LNCaP clone FGC (cell line): ENCODE measurements around the gene COL11A1.
"Not testable (repeated sequence)": the region's sequence is repeated elsewhere in the genome, so short reads cannot be mapped to it uniquely, and the experiment has no call there.

ENCODE experiments used
- DNase-seq: peaks from one replicate; pipeline ENCODE4 v3.0.0-alpha.2; 2011; ENCODE audit warnings: low read depth
- H3K4me3 ChIP-seq: 2 replicates; pipeline ENCODE4 v1.5.1; 2011; ENCODE audit warnings: mild to moderate bottlenecking, low read depth, low read length, control low read depth
- TF ChIP-seq, protein P1 (sequence below): IDR thresholded peaks from 2 replicates; pipeline ENCODE4 v1.5.1; 2012; ENCODE audit warnings: mild to moderate bottlenecking; ENCODE audit not compliant: control insufficient read depth, insufficient read depth; ENCODE audit errors: extremely low read depth

The COL11A1 gene

DNA sequence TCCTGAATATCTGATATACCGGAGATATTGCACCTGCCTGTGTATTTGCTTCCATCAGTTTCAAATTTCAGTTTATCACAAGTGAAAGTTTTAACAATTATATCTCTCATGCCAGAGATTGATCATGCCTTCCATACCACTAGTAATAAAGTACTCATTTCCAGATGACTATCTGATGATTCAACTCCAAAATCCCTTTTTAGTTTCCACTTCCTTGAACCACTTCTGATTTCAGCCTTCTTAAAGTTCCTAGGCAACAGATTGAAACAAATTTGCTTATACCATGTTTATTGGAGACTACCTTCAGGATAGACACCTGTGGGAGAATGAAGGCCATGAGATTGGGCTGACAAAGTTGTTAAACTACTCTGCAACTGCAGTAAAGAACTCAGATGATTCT is 21.5 kb upstream of the COL11A1 start:
- no peak for DNase-seq
- H3K4me3 ChIP-seq: no peak overlapping the region
- TF ChIP-seq, protein P1, sequence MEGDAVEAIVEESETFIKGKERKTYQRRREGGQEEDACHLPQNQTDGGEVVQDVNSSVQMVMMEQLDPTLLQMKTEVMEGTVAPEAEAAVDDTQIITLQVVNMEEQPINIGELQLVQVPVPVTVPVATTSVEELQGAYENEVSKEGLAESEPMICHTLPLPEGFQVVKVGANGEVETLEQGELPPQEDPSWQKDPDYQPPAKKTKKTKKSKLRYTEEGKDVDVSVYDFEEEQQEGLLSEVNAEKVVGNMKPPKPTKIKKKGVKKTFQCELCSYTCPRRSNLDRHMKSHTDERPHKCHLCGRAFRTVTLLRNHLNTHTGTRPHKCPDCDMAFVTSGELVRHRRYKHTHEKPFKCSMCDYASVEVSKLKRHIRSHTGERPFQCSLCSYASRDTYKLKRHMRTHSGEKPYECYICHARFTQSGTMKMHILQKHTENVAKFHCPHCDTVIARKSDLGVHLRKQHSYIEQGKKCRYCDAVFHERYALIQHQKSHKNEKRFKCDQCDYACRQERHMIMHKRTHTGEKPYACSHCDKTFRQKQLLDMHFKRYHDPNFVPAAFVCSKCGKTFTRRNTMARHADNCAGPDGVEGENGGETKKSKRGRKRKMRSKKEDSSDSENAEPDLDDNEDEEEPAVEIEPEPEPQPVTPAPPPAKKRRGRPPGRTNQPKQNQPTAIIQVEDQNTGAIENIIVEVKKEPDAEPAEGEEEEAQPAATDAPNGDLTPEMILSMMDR: no peak

DNA sequence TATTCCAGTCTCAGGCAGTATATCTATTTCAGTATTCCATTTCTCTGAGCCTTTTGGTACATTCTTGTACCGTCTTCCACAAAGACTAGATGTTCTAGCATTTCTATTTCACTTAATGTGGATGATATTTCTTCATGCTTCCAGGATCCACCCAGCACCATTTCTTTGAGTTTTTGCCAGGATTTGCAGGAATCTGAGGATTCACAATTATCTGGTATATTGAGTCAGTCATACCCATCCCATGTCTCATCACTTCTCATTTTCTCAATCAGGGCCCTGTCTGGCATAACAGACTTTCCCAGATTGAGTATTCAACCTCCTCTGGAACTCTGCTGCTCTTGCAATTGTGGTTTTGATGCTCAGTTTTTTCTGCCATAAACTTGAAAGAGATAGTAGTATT is 20.9 kb upstream of the COL11A1 start:
- TF ChIP-seq, protein P1: no peak
- H3K4me3 ChIP-seq: no peak overlapping the region
- DNase-seq: no peak

DNA sequence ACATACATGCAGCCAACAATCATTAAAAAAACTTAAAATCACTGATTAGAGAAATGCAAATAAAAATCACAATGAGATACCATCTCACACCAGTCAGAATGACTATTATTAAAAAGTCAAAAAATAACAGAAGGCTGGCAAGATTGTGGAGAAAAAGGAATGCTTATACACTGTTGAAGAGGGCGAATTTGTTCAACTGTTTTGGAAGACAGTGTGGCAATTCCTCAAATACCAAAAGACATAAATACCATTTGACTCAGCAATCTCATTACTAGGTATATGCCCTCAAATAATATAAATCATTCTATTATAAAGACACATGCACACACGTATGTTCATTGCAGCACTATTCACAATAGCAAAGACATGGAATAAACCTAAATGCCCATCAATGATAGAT is 19.9 kb upstream of the COL11A1 start:
- not testable (repeated sequence) for DNase-seq, H3K4me3 ChIP-seq

DNA sequence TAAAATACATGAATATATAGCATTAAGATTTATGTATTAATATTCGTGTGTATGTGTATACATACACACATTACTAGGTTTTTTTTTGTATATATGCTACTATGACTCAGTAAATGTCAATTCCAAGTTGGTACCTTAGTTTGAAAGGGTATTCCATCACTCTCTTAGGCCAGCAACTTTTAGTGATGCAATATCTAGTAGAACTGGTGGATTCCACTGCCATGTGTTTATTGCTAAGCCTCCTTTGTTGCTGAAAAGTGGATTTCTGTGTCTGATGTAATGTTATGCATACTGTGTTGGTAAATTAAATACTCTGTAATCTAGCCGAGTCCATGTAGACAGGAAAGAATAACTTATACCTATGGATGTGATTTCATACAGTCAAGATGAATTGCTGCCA is 16.9 kb upstream of the COL11A1 start:
- DNase-seq: no peak
- TF ChIP-seq, protein P1: no peak
- H3K4me3 ChIP-seq: no peak overlapping the region

DNA sequence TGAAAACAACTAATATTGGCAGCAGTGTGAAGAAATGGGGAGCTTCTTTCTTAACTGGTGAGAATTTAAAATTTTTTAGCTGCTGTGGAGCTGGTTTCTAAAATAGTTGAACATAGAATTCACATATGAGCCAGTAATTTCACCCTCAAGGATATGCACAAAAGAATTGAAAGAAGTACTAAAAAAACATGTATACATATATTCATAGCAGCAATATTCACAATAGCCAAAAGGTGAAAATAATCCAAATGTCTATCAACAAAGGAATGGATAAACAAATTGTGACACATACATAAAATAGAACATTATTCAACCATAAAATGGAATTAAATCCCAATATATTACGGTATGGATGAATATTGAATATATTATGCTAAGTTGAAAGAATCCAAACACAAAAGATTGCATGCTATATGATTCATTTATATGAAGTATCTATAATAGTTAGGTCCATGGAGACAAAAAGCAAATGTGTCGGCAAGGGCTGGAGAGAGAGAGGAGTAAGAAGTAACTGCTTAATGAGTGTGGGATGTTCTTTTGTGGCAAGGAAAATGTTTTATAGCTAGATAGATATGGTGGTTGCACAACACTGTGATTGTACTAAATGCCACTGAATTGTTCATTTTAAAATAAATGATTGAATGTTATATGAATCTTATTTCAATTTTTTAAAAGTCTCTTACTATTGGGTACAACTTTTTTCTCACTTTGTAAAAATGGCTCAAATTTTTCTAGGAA is 14.8 kb upstream of the COL11A1 start:
- TF ChIP-seq, protein P1: no peak
- DNase-seq: no peak
- H3K4me3 ChIP-seq: no peak overlapping the region

DNA sequence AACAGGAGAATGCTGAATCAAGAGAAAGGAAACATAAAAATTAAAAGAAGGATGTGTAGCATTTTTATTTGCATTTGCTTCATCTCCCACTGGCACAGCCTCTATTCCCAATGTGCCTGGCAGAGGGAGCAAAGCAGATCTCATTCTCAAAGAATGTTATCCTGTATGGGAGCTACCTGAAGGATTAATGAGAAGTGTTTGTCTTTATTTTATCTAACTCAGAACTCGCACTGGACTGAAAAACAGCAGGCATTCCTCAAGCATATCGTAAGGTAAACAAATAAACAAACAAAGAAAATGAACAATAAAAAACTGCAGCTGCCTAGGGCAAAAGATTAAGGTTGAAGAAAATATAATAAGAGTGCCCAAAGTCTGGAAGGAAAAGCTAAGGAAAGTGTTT is 12.7 kb upstream of the COL11A1 start:
- no peak for DNase-seq
- TF ChIP-seq, protein P1: no peak
- H3K4me3 ChIP-seq: no peak overlapping the region

DNA sequence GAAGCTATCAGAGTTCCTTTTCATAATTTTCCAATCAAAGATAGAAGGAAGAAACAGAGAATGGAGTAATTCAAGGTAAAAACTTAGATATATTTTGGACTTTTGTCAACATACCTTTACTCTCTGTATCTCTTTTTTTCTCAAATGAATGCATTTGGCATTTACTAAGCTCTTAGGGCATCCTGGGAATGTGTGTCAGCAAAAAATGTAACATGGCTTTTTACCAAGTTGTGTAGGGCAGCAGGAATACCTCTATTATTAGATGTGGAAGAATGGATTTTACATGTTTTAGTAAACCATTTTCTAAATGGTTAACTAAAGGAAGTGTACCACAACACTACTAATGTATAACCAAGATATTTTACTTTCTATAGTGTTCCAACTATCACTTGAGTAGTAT is 4.2 kb upstream of the COL11A1 start:
- no peak overlapping the region for H3K4me3 ChIP-seq
- TF ChIP-seq, protein P1: no peak
- no peak for DNase-seq

DNA sequence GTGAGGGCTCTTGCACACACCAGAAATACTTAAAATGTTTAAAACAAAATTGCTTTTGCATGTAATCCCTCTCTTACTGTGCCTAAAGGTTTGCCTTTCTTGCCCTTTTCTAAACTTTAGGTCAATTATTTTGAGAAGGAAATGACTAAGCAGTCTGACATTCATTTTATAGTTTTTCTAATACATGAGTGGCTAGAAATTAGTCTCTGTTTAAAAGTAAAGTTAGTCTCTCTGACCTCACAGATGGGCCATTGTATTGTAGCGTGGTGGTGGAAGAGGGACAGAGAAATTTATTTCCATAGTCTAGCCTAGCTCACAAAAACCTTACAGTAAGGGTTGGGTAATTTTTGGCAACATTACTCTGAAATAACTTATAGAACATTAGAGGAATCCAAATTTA is 3.6 kb upstream of the COL11A1 start:
- TF ChIP-seq, protein P1: no peak
- DNase-seq: no peak
- no peak overlapping the region for H3K4me3 ChIP-seq
